Thyroid gland (tissue), 4 donors: ENCODE data around the gene VWA3A. TPM values are rescaled to one million over a fixed set of nuclear protein-coding genes. Genes with fewer than 3 reads are reported as not detected.
"Not testable (repeated sequence)": the region's sequence is repeated elsewhere in the genome, so short reads cannot be mapped to it uniquely, and the experiment has no call there.

Source experiments
- DNase-seq, 2 donors: peaks; one replicate each; pipeline ENCODE4 v3.0.0-alpha.2; 2019
- H3K27ac ChIP-seq, 3 donors: fragments of 200-600 bp; sonication (generic); 1 replicate in 2 of 3; 2 replicates in 1 of 3; pipeline ENCODE4 v1.5.1; 2016 to 2019; ENCODE audit warnings: mild to moderate bottlenecking in 1 of 3, moderate library complexity in 1 of 3
- H3K27me3 ChIP-seq: fragments of 200-600 bp; sonication (generic); one replicate; pipeline ENCODE4 v1.5.1; 2019
- H3K36me3 ChIP-seq, 2 donors: fragments of 200-600 bp; sonication (generic); one replicate each; pipeline ENCODE4 v1.5.1; 2016 to 2019
- H3K4me1 ChIP-seq, 2 donors: fragments of 200-600 bp; sonication (generic); one replicate each; pipeline ENCODE4 v1.5.1; 2017 to 2019
- H3K4me3 ChIP-seq, 3 donors: fragments of 200-600 bp; sonication (generic); replicated peaks in 1 of 3; 1 replicate in 2 of 3; 2 replicates in 1 of 3; pipeline ENCODE4 v1.5.1; 2016; ENCODE audit warnings: mild to moderate bottlenecking in 1 of 3
- H3K9me3 ChIP-seq: fragments of 200-600 bp; sonication (generic); one replicate; pipeline ENCODE4 v1.5.1; 2017
- POLR2A ChIP-seq, 2 donors: fragments of 450-650 bp; IDR thresholded peaks; one replicate each; pipeline ENCODE4 v1.6.1; 2017; ENCODE audit warnings: antibody characterized with exemption in 2 of 2, mild to moderate bottlenecking in 2 of 2, moderate library complexity in 1 of 2
- WGBS, 2 donors: methylation state at CpG; one replicate each; pipeline ENCODE4 v1.1.5; 2017; 5-methylcytosine and 5-hydroxymethylcytosine counted together
- intact Hi-C: fragments of 100-400 bp; cut with DNase I; formaldehyde crosslinking; loops from one replicate; pipeline ENCODE4 v1.15.1; 2023
- total RNA-seq, 4 donors: library from RNA; depleted of rRNA; stranded (reverse); fragments of >200 nt; gene quantifications; one replicate each; pipeline ENCODE4 v1.2.3, GENCODE V29; 2016
- TF ChIP-seq, protein P1 (sequence below), 6 experiments: fragments of 200-600 bp in 3 of 6; fragments of 450-650 bp in 3 of 6; sonication (generic) in 3 of 6; IDR thresholded peaks; one replicate each; pipeline ENCODE4 v1.5.1; 2016 to 2019; ENCODE audit warnings: antibody characterized with exemption in 6 of 6, mild to moderate bottlenecking in 2 of 6, inconsistent platforms in 1 of 6, moderate library complexity in 1 of 6

VWA3A gene
- total RNA-seq, 4 donors from 2014 or later = 0.56 TPM; not detected in 3

DNA sequence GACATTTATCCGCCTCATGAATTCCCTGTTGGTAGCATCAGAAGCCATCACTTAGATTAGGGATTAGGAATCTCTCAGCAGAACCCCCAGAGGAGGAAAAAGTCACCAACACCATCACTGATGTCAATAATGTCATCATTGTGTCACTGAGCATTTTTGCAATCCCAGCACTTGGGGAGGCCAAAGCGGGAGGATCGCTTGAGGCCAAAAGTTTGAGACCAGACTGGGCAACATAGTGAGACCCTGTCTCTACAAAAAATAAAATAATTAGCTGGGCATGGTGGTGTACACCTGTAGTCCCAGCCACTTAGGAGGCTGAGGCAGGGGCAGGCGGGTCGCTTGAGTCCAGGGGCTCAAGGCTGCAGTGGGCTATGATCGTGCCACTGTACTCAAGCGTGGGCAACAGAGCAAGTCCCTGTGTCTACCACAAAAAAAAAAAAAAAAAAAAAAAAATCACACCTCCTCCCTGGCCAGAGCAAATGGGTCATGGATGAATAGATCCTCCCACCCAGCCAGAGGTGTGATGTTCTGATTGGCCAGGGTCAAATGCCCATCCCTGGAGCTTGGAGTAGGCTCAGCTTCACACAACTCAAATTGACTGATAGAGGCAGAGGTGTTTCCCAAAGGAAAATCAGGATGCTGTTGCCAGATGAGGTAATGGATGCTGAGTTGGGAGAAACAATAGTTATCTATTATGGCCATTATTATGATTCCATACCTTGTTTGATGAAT lies 31.6 kb downstream of the VWA3A start:
- TF ChIP-seq, protein P1, sequence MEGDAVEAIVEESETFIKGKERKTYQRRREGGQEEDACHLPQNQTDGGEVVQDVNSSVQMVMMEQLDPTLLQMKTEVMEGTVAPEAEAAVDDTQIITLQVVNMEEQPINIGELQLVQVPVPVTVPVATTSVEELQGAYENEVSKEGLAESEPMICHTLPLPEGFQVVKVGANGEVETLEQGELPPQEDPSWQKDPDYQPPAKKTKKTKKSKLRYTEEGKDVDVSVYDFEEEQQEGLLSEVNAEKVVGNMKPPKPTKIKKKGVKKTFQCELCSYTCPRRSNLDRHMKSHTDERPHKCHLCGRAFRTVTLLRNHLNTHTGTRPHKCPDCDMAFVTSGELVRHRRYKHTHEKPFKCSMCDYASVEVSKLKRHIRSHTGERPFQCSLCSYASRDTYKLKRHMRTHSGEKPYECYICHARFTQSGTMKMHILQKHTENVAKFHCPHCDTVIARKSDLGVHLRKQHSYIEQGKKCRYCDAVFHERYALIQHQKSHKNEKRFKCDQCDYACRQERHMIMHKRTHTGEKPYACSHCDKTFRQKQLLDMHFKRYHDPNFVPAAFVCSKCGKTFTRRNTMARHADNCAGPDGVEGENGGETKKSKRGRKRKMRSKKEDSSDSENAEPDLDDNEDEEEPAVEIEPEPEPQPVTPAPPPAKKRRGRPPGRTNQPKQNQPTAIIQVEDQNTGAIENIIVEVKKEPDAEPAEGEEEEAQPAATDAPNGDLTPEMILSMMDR (IDR thresholded peaks at IDR 0.05) = no peak
- no peak for TF ChIP-seq POLR2A (IDR thresholded peaks at IDR 0.05)
- Histone ChIP-seq H3K36me3 (no peaks in the 10 kb centered on the region), H3K4me3 (no peak overlapping the region), H3K9me3 (no peaks in the 10 kb centered on the region), H3K4me1 (no peaks in the 10 kb centered on the region), H3K27me3 (no peaks in the 10 kb centered on the region), H3K27ac (no peak overlapping the region)
- DNase-seq = no peak
- 98% methylated on average over 7 of the region's 7 CpGs for WGBS, 2 donors
- intact Hi-C loops = no loop called here

DNA sequence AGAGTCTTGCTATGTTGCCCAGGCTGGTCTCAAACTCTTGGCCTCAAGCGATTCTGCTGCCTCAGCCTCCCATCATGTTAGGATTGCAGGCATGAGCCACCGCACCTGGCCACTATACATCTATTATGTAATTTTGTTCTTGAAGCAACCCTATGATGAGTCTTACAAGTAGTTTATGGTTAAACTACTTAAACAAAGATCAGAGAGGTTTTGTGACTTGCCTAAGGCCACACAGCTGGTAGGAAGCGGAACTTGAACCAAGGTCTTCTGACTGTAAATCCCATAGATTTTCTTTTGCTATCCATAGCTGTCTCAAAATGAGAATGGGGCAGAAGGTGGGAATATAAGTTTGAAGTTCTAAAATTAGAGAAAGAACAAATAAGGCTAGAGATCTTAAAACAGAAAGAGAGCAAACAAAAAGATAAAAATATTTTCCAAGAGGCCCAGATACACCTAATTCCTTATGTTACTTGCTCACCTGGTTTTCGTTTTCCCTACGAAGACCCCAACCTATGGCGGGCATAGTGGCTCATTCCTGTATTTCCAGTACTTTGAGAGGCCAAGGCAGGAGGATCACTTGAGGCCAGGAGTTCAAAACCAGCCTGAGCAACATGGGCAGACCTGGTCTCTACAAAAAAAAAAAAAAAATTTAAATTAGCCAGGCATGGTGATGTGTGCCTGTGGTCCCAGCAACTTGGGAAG lies 32.4 kb downstream of the VWA3A start:
- Histone ChIP-seq H3K4me1 (no peaks in the 10 kb centered on the region), H3K27me3 (no peaks in the 10 kb centered on the region), H3K27ac (no peak overlapping the region), H3K36me3 (no peaks in the 10 kb centered on the region), H3K4me3 (no peak overlapping the region), H3K9me3 (no peaks in the 10 kb centered on the region)
- WGBS, 2 donors = 94 to 95% methylated on average over 6 of the region's 6 CpGs
- DNase-seq = no peak
- intact Hi-C loops = no loop called here
- TF ChIP-seq, protein P1 (IDR thresholded peaks at IDR 0.05) = no peak
- TF ChIP-seq POLR2A (IDR thresholded peaks at IDR 0.05) = no peak

DNA sequence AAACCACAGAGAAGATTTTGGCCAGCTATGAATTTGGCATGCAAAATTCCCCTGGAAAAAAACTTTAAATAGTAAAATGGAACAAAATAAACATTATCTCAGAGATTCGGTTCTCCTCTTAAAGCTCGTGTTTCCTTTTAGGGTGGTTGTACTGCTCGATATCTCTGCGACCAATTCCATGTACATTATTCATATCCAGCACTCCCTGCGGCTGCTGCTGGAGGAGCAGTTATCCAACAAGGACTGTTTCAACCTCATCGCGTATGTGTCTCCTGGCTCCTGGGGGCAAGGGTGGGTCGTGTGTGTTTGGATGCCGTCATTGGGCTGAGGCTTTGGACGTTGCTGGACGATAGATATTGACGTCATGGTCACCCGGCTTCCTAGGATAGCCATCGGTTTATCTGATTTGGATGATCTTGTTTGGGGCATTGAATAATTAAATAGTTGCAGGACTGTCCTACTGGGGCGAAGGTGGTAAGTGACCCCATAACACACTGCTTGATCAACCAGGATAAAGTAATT lies 33.8 kb downstream of the VWA3A start:
- TF ChIP-seq POLR2A (IDR thresholded peaks at IDR 0.05) = no peak
- TF ChIP-seq, protein P1 (IDR thresholded peaks at IDR 0.05) = no peak
- no peaks in the 10 kb centered on the region for H3K9me3 ChIP-seq
- DNase-seq = no peak
- WGBS, 2 donors = 78 to 89% methylated on average over 15 of the region's 15 CpGs
- H3K27ac ChIP-seq = no peak overlapping the region
- H3K36me3 ChIP-seq = no peaks in the 10 kb centered on the region
- intact Hi-C loops = no loop called here
- no peaks in the 10 kb centered on the region for H3K4me1 ChIP-seq
- no peak overlapping the region for H3K4me3 ChIP-seq
- no peaks in the 10 kb centered on the region for H3K27me3 ChIP-seq

DNA sequence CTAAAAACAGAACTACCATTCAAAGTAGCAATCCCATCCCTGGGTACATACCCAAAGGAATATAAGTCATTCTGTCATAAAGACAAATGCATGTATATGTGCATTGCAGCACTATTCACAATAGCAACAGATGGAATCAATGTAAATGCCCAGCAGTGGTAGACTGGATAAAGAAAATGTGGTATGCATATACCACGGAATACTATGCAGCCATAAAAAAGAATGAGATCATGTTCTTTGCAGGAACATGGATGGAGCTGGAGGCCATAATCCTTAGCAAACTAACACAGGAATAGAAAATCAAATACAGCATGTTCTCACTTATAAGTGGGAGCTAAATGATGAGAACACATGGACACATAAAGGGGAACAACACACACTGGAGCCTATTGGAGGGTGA lies 36.2 kb downstream of the VWA3A start:
- DNase-seq, H3K4me3 ChIP-seq, H3K27me3 ChIP-seq, H3K36me3 ChIP-seq, H3K9me3 ChIP-seq, H3K27ac ChIP-seq, intact Hi-C loops, H3K4me1 ChIP-seq: not testable (repeated sequence)
- 88 to 93% methylated on average over 1 of the region's 1 CpG for WGBS, 2 donors

DNA sequence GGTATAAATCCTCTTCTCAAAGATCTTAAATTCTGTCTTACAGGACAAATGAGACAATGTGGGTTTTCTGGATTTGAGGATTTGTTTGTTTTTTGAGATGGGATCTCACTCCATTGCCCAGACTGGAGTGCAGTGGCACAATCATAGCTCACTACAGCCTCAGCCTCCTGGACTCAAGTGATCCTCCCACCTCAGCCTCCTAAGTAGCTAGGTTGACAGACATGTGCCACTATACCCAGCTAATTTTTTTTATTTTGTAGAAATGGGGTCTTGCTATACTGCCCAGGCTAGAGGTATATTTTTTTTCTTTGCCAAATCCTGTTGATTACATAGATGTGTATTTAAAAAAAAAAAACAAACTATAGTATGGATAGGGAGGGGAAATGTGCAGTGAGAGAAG lies 38.2 kb downstream of the VWA3A start:
- no peaks in the 10 kb centered on the region for H3K4me1 ChIP-seq
- no peaks in the 10 kb centered on the region for H3K9me3 ChIP-seq
- DNase-seq = no peak
- no peaks in the 10 kb centered on the region for H3K36me3 ChIP-seq
- H3K4me3 ChIP-seq = no peak overlapping the region
- TF ChIP-seq, protein P1 (IDR thresholded peaks at IDR 0.05) = no peak
- no peak for TF ChIP-seq POLR2A (IDR thresholded peaks at IDR 0.05)
- no peak overlapping the region for H3K27ac ChIP-seq
- intact Hi-C loops = no loop called here
- H3K27me3 ChIP-seq = no peaks in the 10 kb centered on the region
